ENCODE results near the gene MED12L.

The MED12L gene

DNA sequence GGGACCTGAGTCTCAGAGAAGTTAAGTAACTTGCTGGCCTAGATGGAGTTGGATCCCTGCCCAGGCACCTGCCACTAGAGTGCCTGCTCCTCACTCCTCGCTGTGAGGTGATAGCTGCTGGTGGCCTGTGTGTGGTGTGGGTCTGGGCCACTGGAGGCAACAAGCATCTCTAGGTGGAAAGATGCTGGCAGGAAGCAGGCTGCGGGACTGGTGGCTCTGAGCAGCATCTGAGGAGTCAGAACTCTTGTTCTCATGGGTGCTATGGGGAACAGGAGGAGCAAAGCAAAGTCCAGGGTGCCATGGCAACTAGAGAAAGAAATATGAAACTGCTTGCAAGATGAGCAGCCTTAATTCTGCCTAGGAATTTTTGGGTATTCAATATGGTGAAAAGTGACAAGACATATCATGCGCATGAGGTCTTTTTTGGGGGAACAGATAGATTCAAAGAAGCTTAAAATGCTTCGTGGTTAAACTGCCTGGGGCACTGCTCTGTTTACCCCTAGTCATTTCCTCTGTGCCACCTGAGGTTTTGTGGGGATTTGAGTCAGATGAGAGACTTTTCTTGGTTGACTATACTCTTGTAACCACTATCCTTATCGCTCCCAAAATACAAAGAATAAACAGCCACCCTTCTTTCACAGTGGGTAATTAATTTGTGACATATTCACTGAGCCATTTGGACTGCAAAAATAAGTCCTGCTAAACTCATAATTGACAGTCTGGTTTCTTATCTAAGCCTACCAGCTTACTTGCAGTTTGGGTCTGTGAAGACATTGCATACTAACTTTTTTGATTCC lies 50.3 kb downstream of the MED12L start:
- Histone ChIP-seq H3K4me1 (ENCODE audit: control insufficient read depth, insufficient read depth, low read length, unreplicated experiment) (no peaks in the 10 kb centered on the region), H2AFZ (ENCODE audit: low read length, unreplicated experiment) (no peak overlapping the region), H3K27me3 (ENCODE audit: insufficient read depth, low read length) (peaks cover 55% of the 10 kb centered on the region), H3K4me3 (ENCODE audit: low read depth, low read length) (no peak overlapping the region), H3K36me3 (ENCODE audit: insufficient read depth, low read length) (no peaks in the 10 kb centered on the region), H3K79me2 (ENCODE audit: control insufficient read depth, insufficient read depth, low read length, unreplicated experiment) (no peaks in the 10 kb centered on the region), H3K27ac (ENCODE audit: low read depth, low read length) (no peak overlapping the region)

DNA sequence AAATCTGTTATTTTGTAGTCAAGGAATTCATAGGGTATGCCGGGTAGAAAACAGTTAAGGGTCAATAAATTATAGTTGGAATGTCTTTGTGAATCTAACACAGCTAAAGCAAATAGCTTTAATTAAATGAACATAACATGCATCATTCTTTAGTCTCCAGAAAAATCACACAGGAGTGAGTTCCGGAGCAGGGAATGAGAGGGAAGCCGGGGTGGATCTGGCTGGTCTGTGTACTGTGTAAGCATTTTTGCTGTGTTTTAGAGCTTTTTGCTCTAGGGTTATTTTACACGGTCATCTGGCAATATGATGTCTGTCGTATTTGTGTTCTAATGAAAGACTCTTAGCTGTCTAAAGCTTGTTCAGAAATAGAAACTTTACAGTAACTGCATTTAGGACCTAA lies 57.5 kb downstream of the MED12L start:
- H3K79me2 ChIP-seq (ENCODE audit: control insufficient read depth, insufficient read depth, low read length, unreplicated experiment), result no peaks in the 10 kb centered on the region
- no peak overlapping the region for H2AFZ ChIP-seq (ENCODE audit: low read length, unreplicated experiment)
- no peak overlapping the region for H3K4me3 ChIP-seq (ENCODE audit: low read depth, low read length)
- no peak overlapping the region for H3K27ac ChIP-seq (ENCODE audit: low read depth, low read length)
- peaks cover 10% of the 10 kb centered on the region for H3K4me1 ChIP-seq (ENCODE audit: control insufficient read depth, insufficient read depth, low read length, unreplicated experiment)
- peaks cover 32% of the 10 kb centered on the region for H3K27me3 ChIP-seq (ENCODE audit: insufficient read depth, low read length)
- H3K36me3 ChIP-seq (ENCODE audit: insufficient read depth, low read length), result no peaks in the 10 kb centered on the region

DNA sequence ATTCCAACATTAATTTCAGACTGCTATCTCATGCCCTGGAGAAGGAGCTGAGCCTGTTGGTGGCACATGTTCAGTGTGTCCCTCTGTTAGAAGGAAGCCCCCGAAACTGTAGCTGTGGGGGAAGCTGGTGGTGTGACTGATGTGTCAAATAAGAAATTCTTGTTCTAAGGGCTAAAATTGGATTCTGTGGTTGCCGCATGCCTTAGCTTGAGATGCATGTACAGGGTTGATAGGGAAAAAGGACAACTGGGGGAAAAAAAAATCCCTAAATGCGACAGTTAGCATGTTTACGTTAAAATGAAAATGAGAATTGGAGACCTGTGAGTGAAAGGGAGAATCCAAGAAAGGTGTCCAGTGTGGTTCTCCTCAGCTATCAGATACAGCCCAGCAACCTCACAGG lies 58.6 kb downstream of the MED12L start:
- Histone ChIP-seq H2AFZ (ENCODE audit: low read length, unreplicated experiment) (no peak overlapping the region), H3K27me3 (ENCODE audit: insufficient read depth, low read length) (peaks cover 32% of the 10 kb centered on the region), H3K36me3 (ENCODE audit: insufficient read depth, low read length) (no peaks in the 10 kb centered on the region), H3K27ac (ENCODE audit: low read depth, low read length) (no peak overlapping the region), H3K4me1 (ENCODE audit: control insufficient read depth, insufficient read depth, low read length, unreplicated experiment) (peaks cover 10% of the 10 kb centered on the region), H3K4me3 (ENCODE audit: low read depth, low read length) (no peak overlapping the region), H3K79me2 (ENCODE audit: control insufficient read depth, insufficient read depth, low read length, unreplicated experiment) (no peaks in the 10 kb centered on the region)

DNA sequence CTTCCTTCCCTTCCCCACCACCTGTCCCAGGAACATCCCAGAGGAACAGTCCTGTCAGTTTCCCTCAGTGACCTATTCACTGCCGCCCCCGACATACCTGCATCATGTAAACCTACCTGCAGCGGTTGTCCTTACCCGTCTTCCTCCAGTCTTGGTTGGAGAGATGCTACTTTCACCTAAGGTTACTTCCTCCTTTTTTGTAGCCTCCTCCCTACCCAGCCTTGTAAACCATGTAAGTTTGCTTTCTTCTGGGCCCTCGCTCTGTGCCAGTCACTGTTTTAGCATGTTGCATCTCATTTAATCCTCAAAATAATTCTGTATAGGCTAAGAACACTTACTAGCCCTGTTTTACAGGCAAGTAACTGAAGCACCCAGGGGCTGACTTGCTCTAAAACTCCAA lies 59.3 kb downstream of the MED12L start:
- no peaks in the 10 kb centered on the region for H3K79me2 ChIP-seq (ENCODE audit: control insufficient read depth, insufficient read depth, low read length, unreplicated experiment)
- no peak overlapping the region for H2AFZ ChIP-seq (ENCODE audit: low read length, unreplicated experiment)
- peaks cover 31% of the 10 kb centered on the region for H3K27me3 ChIP-seq (ENCODE audit: insufficient read depth, low read length)
- no peaks in the 10 kb centered on the region for H3K36me3 ChIP-seq (ENCODE audit: insufficient read depth, low read length)
- H3K4me3 ChIP-seq (ENCODE audit: low read depth, low read length), result no peak overlapping the region
- no peak overlapping the region for H3K27ac ChIP-seq (ENCODE audit: low read depth, low read length)
- peaks cover 10% of the 10 kb centered on the region for H3K4me1 ChIP-seq (ENCODE audit: control insufficient read depth, insufficient read depth, low read length, unreplicated experiment)

GRCh38 chr3:151145713-151146070 lies 60.2 kb downstream of the MED12L start:
- Histone ChIP-seq H3K79me2 (ENCODE audit: control insufficient read depth, insufficient read depth, low read length, unreplicated experiment) (no peaks in the 10 kb centered on the region), H2AFZ (ENCODE audit: low read length, unreplicated experiment) (no peak overlapping the region)

GRCh38 chr3:151146071-151146730 lies 60.7 kb downstream of the MED12L start:
- H3K27ac ChIP-seq (ENCODE audit: low read depth, low read length), result no peak overlapping the region
- peaks cover 10% of the 10 kb centered on the region for H3K4me1 ChIP-seq (ENCODE audit: control insufficient read depth, insufficient read depth, low read length, unreplicated experiment)
- H3K27me3 ChIP-seq (ENCODE audit: insufficient read depth, low read length), result peaks cover 29% of the 10 kb centered on the region
- H3K79me2 ChIP-seq (ENCODE audit: control insufficient read depth, insufficient read depth, low read length, unreplicated experiment), result no peaks in the 10 kb centered on the region
- peak overlapping the region; percentile 0 for H2AFZ ChIP-seq (ENCODE audit: low read length, unreplicated experiment)
- H3K4me3 ChIP-seq (ENCODE audit: low read depth, low read length), result peak overlapping the region; percentile 67
- no peaks in the 10 kb centered on the region for H3K36me3 ChIP-seq (ENCODE audit: insufficient read depth, low read length)

More at GRCh38 chr3:151145713-151146070, 60.2 kb downstream of the MED12L start:
- no peak overlapping the region for H3K4me3 ChIP-seq (ENCODE audit: low read depth, low read length)
- peaks cover 10% of the 10 kb centered on the region for H3K4me1 ChIP-seq (ENCODE audit: control insufficient read depth, insufficient read depth, low read length, unreplicated experiment)
- no peak overlapping the region for H3K27ac ChIP-seq (ENCODE audit: low read depth, low read length)
- no peaks in the 10 kb centered on the region for H3K36me3 ChIP-seq (ENCODE audit: insufficient read depth, low read length)
- H3K27me3 ChIP-seq (ENCODE audit: insufficient read depth, low read length), result peaks cover 29% of the 10 kb centered on the region

DNA sequence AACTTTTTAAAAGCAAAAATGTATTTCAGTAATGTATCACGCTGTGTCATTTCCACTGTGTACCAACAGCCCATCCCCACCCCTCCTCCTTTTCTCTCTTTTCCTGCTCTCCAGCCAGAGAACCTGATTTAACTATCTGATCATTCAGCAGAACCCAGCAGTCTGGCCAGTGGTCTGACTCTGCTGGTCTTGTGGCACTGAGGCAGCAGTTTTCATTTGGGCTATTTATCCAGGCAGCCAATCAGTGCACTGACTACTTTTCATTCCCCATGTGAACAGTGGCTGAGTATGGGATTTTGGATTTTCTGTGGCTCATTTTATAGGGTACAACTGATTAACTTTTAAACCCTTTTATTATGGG lies 61.2 kb downstream of the MED12L start:
- H3K79me2 ChIP-seq (ENCODE audit: control insufficient read depth, insufficient read depth, low read length, unreplicated experiment), result no peaks in the 10 kb centered on the region
- no peaks in the 10 kb centered on the region for H3K36me3 ChIP-seq (ENCODE audit: insufficient read depth, low read length)
- H3K27ac ChIP-seq (ENCODE audit: low read depth, low read length), result no peak overlapping the region
- peaks cover 10% of the 10 kb centered on the region for H3K4me1 ChIP-seq (ENCODE audit: control insufficient read depth, insufficient read depth, low read length, unreplicated experiment)
- peaks cover 27% of the 10 kb centered on the region for H3K27me3 ChIP-seq (ENCODE audit: insufficient read depth, low read length)
- no peak overlapping the region for H3K4me3 ChIP-seq (ENCODE audit: low read depth, low read length)
- H2AFZ ChIP-seq (ENCODE audit: low read length, unreplicated experiment), result no peak overlapping the region

DNA sequence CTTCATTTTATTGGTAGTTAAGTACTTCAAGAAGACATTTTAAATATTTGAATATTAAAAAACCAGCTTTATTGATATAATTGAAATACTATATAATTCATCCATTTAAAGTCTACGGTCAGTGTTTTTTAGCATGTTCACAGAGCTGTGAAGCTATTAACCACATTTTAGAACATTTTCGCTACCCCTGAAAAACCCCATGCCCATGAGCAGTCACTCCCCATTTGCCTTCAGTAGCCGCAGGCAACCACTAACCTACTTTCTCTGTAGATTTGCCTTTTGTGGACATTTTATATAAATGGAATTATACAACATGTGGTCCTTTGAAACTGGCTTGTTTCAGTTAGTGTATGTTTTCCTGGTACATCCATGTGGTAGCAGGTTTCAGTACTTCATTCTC lies 61.8 kb downstream of the MED12L start:
- Histone ChIP-seq H3K79me2 (ENCODE audit: control insufficient read depth, insufficient read depth, low read length, unreplicated experiment) (no peaks in the 10 kb centered on the region), H3K27ac (ENCODE audit: low read depth, low read length) (no peak overlapping the region), H3K27me3 (ENCODE audit: insufficient read depth, low read length) (peaks cover 22% of the 10 kb centered on the region), H3K36me3 (ENCODE audit: insufficient read depth, low read length) (no peaks in the 10 kb centered on the region), H3K4me1 (ENCODE audit: control insufficient read depth, insufficient read depth, low read length, unreplicated experiment) (peaks cover 10% of the 10 kb centered on the region), H2AFZ (ENCODE audit: low read length, unreplicated experiment) (no peak overlapping the region), H3K4me3 (ENCODE audit: low read depth, low read length) (no peak overlapping the region)

DNA sequence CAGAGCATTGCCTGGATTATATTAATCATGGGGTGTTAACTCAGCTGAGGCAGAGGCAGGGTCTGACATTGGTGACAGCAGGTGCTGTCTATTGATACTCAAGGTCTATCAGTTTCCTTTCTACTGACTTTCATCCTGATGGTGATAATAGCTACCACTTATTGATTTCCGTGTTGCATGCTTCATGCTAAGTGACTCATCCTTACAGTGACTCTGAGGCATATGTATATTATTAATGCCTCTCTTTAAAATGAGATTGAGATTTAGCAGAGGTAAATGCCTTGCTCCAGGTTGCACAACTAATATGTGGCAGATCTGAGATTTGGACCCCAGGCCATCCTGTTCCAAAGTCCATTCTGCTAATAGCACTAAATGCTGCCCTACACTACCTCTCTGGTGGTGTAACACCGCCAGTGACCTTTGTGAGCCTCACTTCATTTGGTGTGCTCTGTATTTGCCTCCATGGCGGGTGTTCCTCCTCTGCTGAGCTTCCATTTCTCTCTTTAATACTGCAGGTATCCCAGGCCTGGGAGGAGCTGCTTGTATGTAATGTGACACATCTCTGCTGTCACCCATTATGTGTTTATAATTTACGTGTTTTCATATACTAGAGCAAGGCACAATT lies 67.1 kb downstream of the MED12L start:
- no peaks in the 10 kb centered on the region for H3K79me2 ChIP-seq (ENCODE audit: control insufficient read depth, insufficient read depth, low read length, unreplicated experiment)
- H3K36me3 ChIP-seq (ENCODE audit: insufficient read depth, low read length), result no peaks in the 10 kb centered on the region
- H3K4me3 ChIP-seq (ENCODE audit: low read depth, low read length), result no peak overlapping the region
- no peaks in the 10 kb centered on the region for H3K27me3 ChIP-seq (ENCODE audit: insufficient read depth, low read length)
- no peak overlapping the region for H2AFZ ChIP-seq (ENCODE audit: low read length, unreplicated experiment)
- no peak overlapping the region for H3K27ac ChIP-seq (ENCODE audit: low read depth, low read length)
- H3K4me1 ChIP-seq (ENCODE audit: control insufficient read depth, insufficient read depth, low read length, unreplicated experiment), result no peaks in the 10 kb centered on the region

DNA sequence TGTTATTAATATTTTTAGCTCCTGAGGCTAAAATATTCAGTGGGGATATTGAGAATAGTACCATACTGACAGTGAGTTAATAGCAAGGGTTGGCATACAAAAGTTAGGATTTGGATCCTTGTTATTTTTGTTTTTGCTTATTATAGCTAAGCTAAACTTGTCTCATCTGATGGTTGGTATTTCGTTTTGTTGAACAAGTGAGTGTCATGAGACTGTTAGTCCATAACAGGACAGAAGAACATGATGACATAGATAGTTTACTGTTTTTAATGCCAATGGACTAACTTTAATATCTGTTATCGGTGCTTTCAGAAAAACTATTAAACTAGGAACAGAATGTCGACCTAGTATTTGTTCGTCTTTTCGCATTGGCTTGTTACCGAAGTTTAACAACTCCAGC lies 69.1 kb downstream of the MED12L start:
- Histone ChIP-seq H3K79me2 (ENCODE audit: control insufficient read depth, insufficient read depth, low read length, unreplicated experiment) (no peaks in the 10 kb centered on the region), H3K27ac (ENCODE audit: low read depth, low read length) (no peak overlapping the region), H3K36me3 (ENCODE audit: insufficient read depth, low read length) (no peaks in the 10 kb centered on the region), H3K4me1 (ENCODE audit: control insufficient read depth, insufficient read depth, low read length, unreplicated experiment) (no peaks in the 10 kb centered on the region), H3K27me3 (ENCODE audit: insufficient read depth, low read length) (no peaks in the 10 kb centered on the region), H2AFZ (ENCODE audit: low read length, unreplicated experiment) (no peak overlapping the region), H3K4me3 (ENCODE audit: low read depth, low read length) (no peak overlapping the region)

Measured in ACC112 (cell line).